ENCODE data around the gene SELENOO. TPM values are rescaled to one million over a fixed set of nuclear protein-coding genes. Genes with fewer than 3 reads are reported as not detected.

The SELENOO gene
- total and polyA plus RNA-seq, 9 donors, result 0.40 to 31.1 (median 23.0) TPM

DNA sequence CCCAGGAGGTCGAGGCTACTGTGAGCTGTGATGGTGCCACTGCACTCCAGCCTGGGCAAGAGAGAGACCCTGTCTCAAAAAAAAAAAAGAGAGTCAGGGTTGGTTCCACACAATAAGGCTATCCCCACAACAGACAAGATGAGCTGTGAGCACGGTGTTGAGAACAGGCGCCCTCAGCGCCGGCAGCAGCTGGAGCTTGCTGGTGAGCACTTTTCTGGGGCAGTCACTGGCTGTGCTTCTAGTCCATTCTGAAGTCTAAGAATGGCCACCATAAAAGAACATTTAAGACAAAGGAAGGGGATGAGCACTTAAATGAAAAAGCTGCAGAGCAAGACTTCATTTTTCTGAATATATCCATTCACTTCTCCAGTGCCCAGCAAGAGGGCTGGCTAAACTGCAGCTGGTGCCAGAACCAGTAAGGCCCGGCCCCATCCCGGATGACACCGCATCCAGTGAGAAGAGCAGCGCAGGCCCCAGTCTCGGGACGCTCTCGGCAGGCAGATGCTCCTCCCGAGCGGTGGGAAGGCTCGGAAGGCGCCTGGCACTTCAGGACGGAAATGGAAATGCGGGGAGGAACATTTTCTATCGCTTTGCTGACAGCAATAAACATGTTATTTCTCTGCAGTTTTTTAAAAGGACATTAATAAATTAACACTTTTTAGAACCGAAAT, 31.8 kb downstream of the SELENOO start:
- TF ChIP-seq, protein P1, sequence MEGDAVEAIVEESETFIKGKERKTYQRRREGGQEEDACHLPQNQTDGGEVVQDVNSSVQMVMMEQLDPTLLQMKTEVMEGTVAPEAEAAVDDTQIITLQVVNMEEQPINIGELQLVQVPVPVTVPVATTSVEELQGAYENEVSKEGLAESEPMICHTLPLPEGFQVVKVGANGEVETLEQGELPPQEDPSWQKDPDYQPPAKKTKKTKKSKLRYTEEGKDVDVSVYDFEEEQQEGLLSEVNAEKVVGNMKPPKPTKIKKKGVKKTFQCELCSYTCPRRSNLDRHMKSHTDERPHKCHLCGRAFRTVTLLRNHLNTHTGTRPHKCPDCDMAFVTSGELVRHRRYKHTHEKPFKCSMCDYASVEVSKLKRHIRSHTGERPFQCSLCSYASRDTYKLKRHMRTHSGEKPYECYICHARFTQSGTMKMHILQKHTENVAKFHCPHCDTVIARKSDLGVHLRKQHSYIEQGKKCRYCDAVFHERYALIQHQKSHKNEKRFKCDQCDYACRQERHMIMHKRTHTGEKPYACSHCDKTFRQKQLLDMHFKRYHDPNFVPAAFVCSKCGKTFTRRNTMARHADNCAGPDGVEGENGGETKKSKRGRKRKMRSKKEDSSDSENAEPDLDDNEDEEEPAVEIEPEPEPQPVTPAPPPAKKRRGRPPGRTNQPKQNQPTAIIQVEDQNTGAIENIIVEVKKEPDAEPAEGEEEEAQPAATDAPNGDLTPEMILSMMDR (IDR thresholded peaks at IDR 0.05), result no peak
- TF ChIP-seq EP300 (IDR thresholded peaks at IDR 0.05) (no peak), POLR2A (IDR thresholded peaks at IDR 0.05) (no peak)
- 83 to 86% (median 84%) methylated on average over 20 of the region's 20 CpGs for WGBS, 3 donors
- no peaks in the 10 kb centered on the region for H3K27me3 ChIP-seq
- H3K4me3 ChIP-seq, result no peak overlapping the region
- H3K4me1 ChIP-seq (ENCODE audit: insufficient read depth), result no peaks in the 10 kb centered on the region
- no peaks in the 10 kb centered on the region for H3K36me3 ChIP-seq
- DNase-seq, result no peak
- H3K27ac ChIP-seq, result no peak overlapping the region
- intact Hi-C loops (cut with DNase I), result no loop called here
- no peaks in the 10 kb centered on the region for H3K9me3 ChIP-seq

DNA sequence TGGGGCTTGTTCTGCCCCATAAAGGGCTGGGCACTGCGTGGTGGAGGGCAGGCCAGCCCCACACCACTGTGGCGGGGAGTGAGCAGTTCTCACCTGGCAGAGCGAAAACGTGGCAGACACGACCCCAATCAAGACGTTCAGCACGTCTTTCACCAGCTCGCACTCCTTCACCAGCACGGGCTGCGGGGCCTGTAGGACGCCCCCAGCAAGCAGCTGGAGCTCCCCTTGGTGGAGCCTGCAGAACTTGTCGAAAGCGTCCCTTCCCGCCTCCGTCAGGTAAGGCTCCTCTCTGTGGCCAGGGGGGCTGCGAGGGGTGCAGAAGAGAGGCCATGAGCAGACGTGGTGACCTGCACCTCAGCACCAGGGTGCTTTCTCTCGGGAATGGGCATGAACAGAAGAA, 32.4 kb downstream of the SELENOO start:
- Histone ChIP-seq H3K4me3 (no peak overlapping the region), H3K9me3 (no peaks in the 10 kb centered on the region), H3K27ac (no peak overlapping the region), H3K4me1 (ENCODE audit: insufficient read depth) (no peaks in the 10 kb centered on the region), H3K27me3 (no peaks in the 10 kb centered on the region), H3K36me3 (no peaks in the 10 kb centered on the region)
- no peak for DNase-seq
- 84 to 92% (median 88%) methylated on average over 18 of the region's 18 CpGs for WGBS, 3 donors
- no peak for TF ChIP-seq EP300 (IDR thresholded peaks at IDR 0.05)
- TF ChIP-seq, protein P1 (IDR thresholded peaks at IDR 0.05), result no peak
- TF ChIP-seq POLR2A (IDR thresholded peaks at IDR 0.05), result no peak
- intact Hi-C loops (cut with DNase I), result no loop called here

DNA sequence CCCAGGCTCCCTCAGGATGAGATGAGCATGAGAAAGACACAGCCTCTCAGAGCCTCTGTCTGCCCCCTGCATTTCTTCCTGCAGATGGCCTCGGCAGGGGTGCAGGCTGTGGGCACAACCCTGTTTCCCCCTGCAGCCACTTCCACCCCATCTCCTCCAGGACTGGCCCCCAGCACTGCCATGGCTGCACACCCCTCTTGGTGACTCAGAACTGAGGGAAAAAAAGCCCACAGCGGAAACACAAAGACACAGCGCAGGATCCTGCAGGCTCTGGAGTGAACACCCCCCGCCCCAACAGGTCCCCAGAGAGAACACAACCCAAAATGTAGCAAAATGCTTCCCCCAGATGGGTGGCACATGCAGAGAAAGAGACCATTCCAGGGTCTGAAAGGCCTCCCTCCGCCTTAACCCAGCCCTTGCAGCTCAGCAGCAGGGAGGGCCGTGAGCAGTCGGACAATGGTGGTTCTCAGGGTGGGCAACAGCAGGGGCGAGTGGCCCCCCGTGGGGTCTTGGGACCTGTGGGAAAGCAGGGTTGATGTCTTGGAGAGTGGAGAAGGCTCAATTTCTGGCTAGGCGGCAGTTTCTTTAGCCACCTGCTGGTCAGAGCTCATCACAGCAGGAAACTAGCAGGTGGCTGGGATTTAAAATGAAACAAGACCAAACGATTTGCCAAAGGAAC, 36.1 kb downstream of the SELENOO start:
- intact Hi-C loops (cut with DNase I), result no loop called here
- no peak for TF ChIP-seq EP300 (IDR thresholded peaks at IDR 0.05)
- TF ChIP-seq, protein P1 (IDR thresholded peaks at IDR 0.05), result no peak
- no peak for TF ChIP-seq POLR2A (IDR thresholded peaks at IDR 0.05)
- H3K4me3 ChIP-seq, result no peak overlapping the region
- peaks cover 3% of the 10 kb centered on the region for H3K4me1 ChIP-seq (ENCODE audit: insufficient read depth)
- WGBS, 3 donors, result 72 to 77% (median 75%) methylated on average over 10 to 11 of the region's 11 CpGs
- H3K9me3 ChIP-seq, result no peaks in the 10 kb centered on the region
- no peak overlapping the region for H3K27ac ChIP-seq
- no peak for DNase-seq
- no peaks in the 10 kb centered on the region for H3K27me3 ChIP-seq
- H3K36me3 ChIP-seq, result no peaks in the 10 kb centered on the region

DNA sequence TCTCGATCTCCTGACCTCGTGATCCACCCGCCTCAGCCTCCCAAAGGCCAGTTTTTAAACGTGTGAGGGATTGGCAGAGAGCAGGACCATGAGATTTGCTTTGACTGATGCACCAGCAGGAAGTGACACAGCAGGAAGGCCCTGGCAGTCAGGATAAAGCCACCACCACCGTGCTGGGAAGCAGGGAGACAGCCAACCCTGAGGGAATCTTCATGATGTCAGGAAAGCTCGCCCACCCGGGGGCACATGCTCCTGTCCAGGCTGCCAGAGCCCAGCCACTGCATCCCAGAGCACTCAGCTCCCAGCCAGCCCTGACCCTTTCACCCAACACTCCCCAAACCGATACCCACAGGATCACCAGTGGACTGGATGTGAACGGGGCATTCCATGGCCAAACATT, 37.9 kb downstream of the SELENOO start:
- no peak for DNase-seq
- 81 to 85% (median 84%) methylated on average over 9 of the region's 9 CpGs for WGBS, 3 donors
- Histone ChIP-seq H3K27ac (no peak overlapping the region), H3K4me3 (no peak overlapping the region), H3K36me3 (no peaks in the 10 kb centered on the region), H3K27me3 (no peaks in the 10 kb centered on the region), H3K9me3 (no peaks in the 10 kb centered on the region), H3K4me1 (ENCODE audit: insufficient read depth) (peaks cover 4% of the 10 kb centered on the region)
- TF ChIP-seq, protein P1 (IDR thresholded peaks at IDR 0.05), result no peak
- TF ChIP-seq EP300 (IDR thresholded peaks at IDR 0.05), result no peak
- no peak for TF ChIP-seq POLR2A (IDR thresholded peaks at IDR 0.05)
- intact Hi-C loops (cut with DNase I), result no loop called here

Measured in ovary (tissue), 9 donors.